K562 (cell line): ENCODE results near the gene OCA2. TPM values are rescaled to one million over a fixed set of nuclear protein-coding genes. Genes with fewer than 3 reads are reported as not detected.

Experiments
- ATAC-seq: fragments of 200-7000 bp; cut with Tn5 transposase; 3 replicates; pipeline ENCODE4 v1.9.1; 2020; ENCODE audit warnings: moderate library complexity
- BruUV-seq: library from RNA; stranded (reverse); fragments of 400-500 nt; replicated peaks from 2 replicates; lab custom pipeline; 2021; lab: Mats Ljungman, UMichigan
- CTCF ChIA-PET: fragments of 300-600 bp; formaldehyde crosslinking; extraction: SDS; loops from one replicate; lab custom pipeline; 2021; ENCODE audit warnings: low intra/inter-chr PET ratio; lab: Yijun Ruan, JAX
- POLR2A ChIA-PET: fragments of 300-600, 350-650 bp; sonication (Branson Sonifier 250); formaldehyde crosslinking; extraction: SDS; loops from one replicate; lab custom pipeline; 2021; ENCODE audit warnings: antibody characterized with exemption, inconsistent platforms; lab: Yijun Ruan, JAX
- DNase-seq, 4 experiments: peaks; one replicate each; pipeline versions ENCODE4 v3.0.0 to v3.0.0-alpha.2; 2011 to 2018; ENCODE audit warnings: low spot score in 3 of 4, mixed read lengths in 3 of 4; ENCODE audit errors: extremely low read depth in 1 of 4
- FAIRE-seq: peaks from 2 replicates; lab custom pipeline; 2011; peaks lifted over from hg19 to GRCh38; lab: Jason Lieb, UNC
- H2AFZ ChIP-seq: 2 replicates; pipeline ENCODE4 v1.6.0; 2011; ENCODE audit warnings: low read depth, low read length, control low read depth, inconsistent platforms
- H3K27ac ChIP-seq: fragments of 200-600 bp; 3 replicates; pipeline ENCODE4 v1.8.0; 2011; ENCODE audit warnings: low read depth, mild to moderate bottlenecking, control low read depth, inconsistent platforms, low read length, moderate library complexity, mixed read lengths; ENCODE audit errors: extremely low read depth
- H3K27me3 ChIP-seq, 2 experiments: fragments of 300-600 bp in 1 of 2; 2 replicates in 1 of 2; 3 replicates in 1 of 2; pipeline versions ENCODE4 v1.6.0 to v1.8.0; 2011; ENCODE audit warnings: inconsistent platforms in 2 of 2, low read length in 2 of 2, mild to moderate bottlenecking in 1 of 2, mixed read lengths in 1 of 2, moderate library complexity in 1 of 2; ENCODE audit not compliant: control insufficient read depth in 2 of 2, insufficient read depth in 2 of 2
- H3K36me3 ChIP-seq: fragments of 300-600 bp; 3 replicates; pipeline ENCODE4 v1.8.0; 2011; ENCODE audit warnings: mild to moderate bottlenecking, low read length, inconsistent platforms; ENCODE audit not compliant: control insufficient read depth, insufficient read depth
- H3K4me1 ChIP-seq, 2 experiments: fragments of 200-600 bp in 1 of 2; replicated peaks in 1 of 2; 2 replicates in 1 of 2; 3 replicates in 1 of 2; pipeline versions ENCODE4 v1.5.1 to v1.8.0; 2011; ENCODE audit warnings: inconsistent platforms in 2 of 2, low read length in 2 of 2, mild to moderate bottlenecking in 1 of 2, mixed read lengths in 1 of 2, moderate library complexity in 1 of 2; ENCODE audit not compliant: control insufficient read depth in 2 of 2, insufficient read depth in 2 of 2
- H3K4me2 ChIP-seq: 2 replicates; pipeline ENCODE4 v1.6.1; 2011; ENCODE audit warnings: low read length, control low read depth, inconsistent platforms, mixed read lengths; ENCODE audit not compliant: insufficient read depth
- H3K4me3 ChIP-seq: fragments of 200-600 bp; sonication (generic), shearing (Covaris generic); 2 replicates; pipeline ENCODE4 v1.5.1; 2016; ENCODE audit warnings: control low read depth, inconsistent platforms
- H3K79me2 ChIP-seq: fragments of 200-600 bp; 3 replicates; pipeline ENCODE4 v1.8.0; 2011; ENCODE audit warnings: low read length, inconsistent platforms; ENCODE audit not compliant: control insufficient read depth, insufficient read depth
- H3K9ac ChIP-seq, 2 experiments: 2 replicates each; pipeline versions ENCODE4 v1.6.0 to v1.6.1; 2011; ENCODE audit warnings: low read depth in 2 of 2, low read length in 2 of 2, control low read depth in 1 of 2, inconsistent platforms in 1 of 2, mild to moderate bottlenecking in 1 of 2, mixed read lengths in 1 of 2; ENCODE audit not compliant: insufficient read depth in 1 of 2
- H3K9me1 ChIP-seq: one replicate; pipeline ENCODE4 v1.6.0; 2011; ENCODE audit warnings: inconsistent platforms, mild to moderate bottlenecking, low read length, moderate library complexity; ENCODE audit not compliant: control insufficient read depth, insufficient read depth
- H3K9me3 ChIP-seq: replicated peaks from 2 replicates; pipeline ENCODE4 v1.5.1; 2011; ENCODE audit warnings: low read depth, low read length, inconsistent platforms; ENCODE audit not compliant: control insufficient read depth, insufficient read depth
- H4K20me1 ChIP-seq: replicated peaks from 2 replicates; pipeline ENCODE4 v1.6.1; 2011; ENCODE audit warnings: low read length, inconsistent platforms, mixed read lengths; ENCODE audit not compliant: control insufficient read depth, insufficient read depth
- BDP1 ChIP-seq: IDR thresholded peaks from 3 replicates; pipeline ENCODE4 v1.6.1; 2011; ENCODE audit not compliant: insufficient read length, insufficient read depth
- CTBP1 ChIP-seq: fragments of 450-650 bp; IDR thresholded peaks from 2 replicates; pipeline ENCODE4 v1.6.1; 2016; ENCODE audit warnings: borderline replicate concordance
- ELF4 ChIP-seq: fragments of 450-650 bp; formaldehyde crosslinking; IDR thresholded peaks from 2 replicates; pipeline ENCODE4 v1.4.0; 2022; ENCODE audit warnings: missing genetic modification characterization
- KLF6 ChIP-seq: fragments of 250-450 bp; sonication (Bioruptor Pico); IDR thresholded peaks from 2 replicates; pipeline ENCODE4 v1.4.0; 2020; ENCODE audit warnings: mild to moderate bottlenecking, moderate library complexity, borderline replicate concordance
- NONO ChIP-seq, 2 experiments: fragments of 200-400 bp in 1 of 2; fragments of 450-650 bp in 1 of 2; formaldehyde crosslinking in 1 of 2; IDR thresholded peaks; 2 replicates each; pipeline ENCODE4 v1.6.1; 2017; ENCODE audit warnings: low read depth in 2 of 2, mild to moderate bottlenecking in 2 of 2, moderate library complexity in 2 of 2, low read length in 1 of 2
- WGBS: fragments of 100-300 bp; shearing (Covaris generic); methylation state at CpG from one replicate; pipeline ENCODE4 v1.1.6; 2016; ENCODE audit warnings: low coverage, mixed read lengths; ENCODE audit not compliant: insufficient coverage; ENCODE audit errors: missing lambda C conversion rate; 5-methylcytosine and 5-hydroxymethylcytosine counted together
- in situ Hi-C: fragments of 300-500 bp; cut with MboI; formaldehyde crosslinking; loops from 4 replicates; pipeline ENCODE4 v1.15.0; 2018; ENCODE audit warnings: inconsistent platforms, mixed read lengths
- intact Hi-C: fragments of 100-400 bp; cut with micrococcal nuclease; formaldehyde crosslinking; loops from 2 replicates; pipeline ENCODE4 v1.14.2; 2022
- polyA plus RNA-seq, 8 experiments: library from polyadenylated mRNA; depleted of rRNA in 4 of 8; stranded (reverse) in 5 of 8; unstranded in 3 of 8; fragments of >200 nt; fragmentation: Nextera tagmentation in 2 of 8; fragmentation: Illumina TruSeq in 1 of 8; extraction: Ambion mirVana in 2 of 8; extraction: Trizol in 1 of 8; gene quantifications; 2 replicates each; pipeline versions ENCODE4 v1.2.1 to v1.2.3, GENCODE V29; 2011 to 2014; ENCODE audit warnings: inconsistent platforms in 1 of 8, missing spikeins in 1 of 8
- total RNA-seq, 7 experiments: library from RNA; depleted of rRNA in 6 of 7; stranded (reverse); fragments of >200 nt in 6 of 7; fragmentation: Illumina TruSeq in 2 of 7; extraction: Trizol in 2 of 7; gene quantifications; 2 replicates each; pipeline versions ENCODE4 v1.2.1 to v1.2.3, GENCODE V29; 2011 to 2021; ENCODE audit warnings: low replicate concordance in 1 of 7

Gene OCA2
- total and polyA plus RNA-seq, 9 of the 15 experiments (the other 6 are each of a cell fraction or from before 2014, with no cell fraction given) = 0.07 to 0.59 (median 0.17) TPM; not detected in 1

DNA sequence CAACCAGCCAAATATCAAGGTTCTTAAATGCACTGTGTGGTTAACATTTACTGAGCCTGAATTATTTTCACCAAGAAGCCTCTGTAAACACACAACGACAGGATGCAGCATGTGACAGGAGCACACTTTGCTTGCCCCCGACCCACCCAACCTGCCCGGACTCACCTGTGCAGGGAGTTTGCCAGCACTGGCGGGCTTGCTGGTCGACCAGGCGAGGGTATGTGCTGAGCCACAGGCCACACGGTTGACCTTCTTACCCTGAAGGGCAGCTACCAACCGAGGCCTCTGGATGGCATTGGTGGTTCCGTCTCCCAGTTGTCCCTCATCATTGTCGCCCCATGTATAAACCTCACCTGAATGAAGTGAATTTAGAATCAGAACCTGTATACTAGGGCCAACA lies 25.7 kb upstream of the OCA2 start:
- DNase-seq (no peak), ATAC-seq (no peak), FAIRE-seq (no peak)
- Histone ChIP-seq H3K9me3 (no peaks in the 10 kb centered on the region), H3K79me2 (no peaks in the 10 kb centered on the region; the same call in 2 of the 3 replicates), H3K4me3 (no peak overlapping the region), H3K9ac (no peak overlapping the region), H4K20me1 (no peaks in the 10 kb centered on the region; the same call in 1 of the 2 replicates), H3K9me1 (no peaks in the 10 kb centered on the region), H3K4me2 (no peak overlapping the region), H3K4me1 (peaks cover 0 to 3% of the 10 kb centered on the region in 2 experiments; a peak in 1 of 5 replicates), H3K27ac (no peak overlapping the region), H2AFZ (no peak overlapping the region), H3K36me3 (peaks cover 84% of the 10 kb centered on the region), H3K27me3 (no peaks in the 10 kb centered on the region)
- no TSS peak for BruUV-seq
- intact Hi-C loops (no loop called here), in situ Hi-C loops (loop anchor here (10.0 kb wide), 1 partner anchor 1230 kb away; no protein-coding TSS in a partner anchor)
- ChIA-PET POLR2A (interaction anchor here (0.6 kb wide), 1 partner anchor 50 kb away, joined by 3 read pairs; no protein-coding TSS in a partner anchor), CTCF (interaction anchor here (0.6 to 1.4 kb wide), 2 partner anchors 104 to 1236 kb away, joined by 3 read pairs; no protein-coding TSS in a partner anchor)
- no peak for TF ChIP-seq BDP1
- TF ChIP-seq CTBP1 = no peak
- no peak for TF ChIP-seq ELF4 (CRISPR knock-in tag)
- no peak for TF ChIP-seq KLF6 (CRISPR knock-in tag)
- TF ChIP-seq NONO (IDR thresholded peaks at IDR 0.05; ENCODE audit: low read depth in 2 of 2, low read length in 1 of 2) = no peak
- WGBS = 96% methylated on average over 10 of the region's 10 CpGs
